H9 (cell line): ENCODE results near the gene MLLT3. TPM values are rescaled to one million over a fixed set of nuclear protein-coding genes. Genes with fewer than 3 reads are reported as not detected.

ENCODE experiments used
- DNase-seq: peaks from one replicate; pipeline ENCODE4 v3.0.0-alpha.2; 2017
- H2AFZ ChIP-seq: one replicate; pipeline ENCODE4 v1.6.1; 2013; ENCODE audit warnings: mild to moderate bottlenecking, low read length, control low read depth, moderate library complexity
- H2AK5ac ChIP-seq: 2 replicates; pipeline ENCODE4 v1.6.1; 2013; ENCODE audit warnings: low read length, control low read depth, mixed read lengths; ENCODE audit not compliant: insufficient read length
- H2BK120ac ChIP-seq: one replicate; pipeline ENCODE4 v1.6.1; 2013; ENCODE audit warnings: low read depth, mild to moderate bottlenecking, low read length, control low read depth, inconsistent platforms; ENCODE audit not compliant: poor library complexity, severe bottlenecking
- H2BK12ac ChIP-seq: 2 replicates; pipeline ENCODE4 v1.6.1; 2013; ENCODE audit warnings: low read length, control low read depth, mixed read lengths, low read depth; ENCODE audit not compliant: insufficient read length
- H2BK15ac ChIP-seq: 2 replicates; pipeline ENCODE4 v1.6.1; 2013; ENCODE audit warnings: low read depth, low read length, control low read depth
- H2BK20ac ChIP-seq: one replicate; pipeline ENCODE4 v1.6.1; 2013; ENCODE audit warnings: low read depth, mild to moderate bottlenecking, low read length, control low read depth, inconsistent platforms; ENCODE audit not compliant: poor library complexity, severe bottlenecking
- H2BK5ac ChIP-seq: 2 replicates; pipeline ENCODE4 v1.6.1; 2013; ENCODE audit warnings: low read length, control low read depth, mixed read lengths; ENCODE audit not compliant: insufficient read length
- H3K14ac ChIP-seq: 2 replicates; pipeline ENCODE4 v1.6.1; 2013; ENCODE audit warnings: low read length, control low read depth; ENCODE audit not compliant: insufficient read depth
- H3K18ac ChIP-seq: 2 replicates; pipeline ENCODE4 v1.6.1; 2013; ENCODE audit warnings: low read depth, mild to moderate bottlenecking, mixed read lengths, low read length, control low read depth; ENCODE audit not compliant: insufficient read length
- H3K23ac ChIP-seq: 2 replicates; pipeline ENCODE4 v1.6.1; 2013; ENCODE audit warnings: low read length, control low read depth, mixed read lengths, low read depth; ENCODE audit not compliant: insufficient read length
- H3K23me2 ChIP-seq: 2 replicates; pipeline ENCODE4 v1.6.1; 2013; ENCODE audit warnings: low read depth, mild to moderate bottlenecking, mixed read lengths, low read length, control low read depth; ENCODE audit not compliant: insufficient read length, poor library complexity, severe bottlenecking
- H3K27ac ChIP-seq: 2 replicates; pipeline ENCODE4 v1.5.1; 2013; ENCODE audit warnings: low read length, control low read depth, mixed read lengths, low read depth; ENCODE audit not compliant: insufficient read length
- H3K27me3 ChIP-seq: 2 replicates; pipeline ENCODE4 v1.6.1; 2013; ENCODE audit warnings: low read length, control low read depth, inconsistent platforms; ENCODE audit not compliant: insufficient read depth
- H3K4ac ChIP-seq: 2 replicates; pipeline ENCODE4 v1.6.1; 2013; ENCODE audit warnings: low read depth, mild to moderate bottlenecking, control low read depth, inconsistent platforms, low read length, moderate library complexity
- H3K4me1 ChIP-seq: 2 replicates; pipeline ENCODE4 v1.6.1; 2013; ENCODE audit warnings: low read length, control low read depth, inconsistent platforms; ENCODE audit not compliant: insufficient read depth
- H3K4me2 ChIP-seq: 2 replicates; pipeline ENCODE4 v1.6.1; 2013; ENCODE audit warnings: low read length, control low read depth, mixed read lengths; ENCODE audit not compliant: insufficient read length, insufficient read depth
- H3K56ac ChIP-seq: 2 replicates; pipeline ENCODE4 v1.6.1; 2013; ENCODE audit warnings: low read depth, mild to moderate bottlenecking, mixed read lengths, low read length, control low read depth; ENCODE audit not compliant: insufficient read length
- H3K79me1 ChIP-seq: 2 replicates; pipeline ENCODE4 v1.6.1; 2013; ENCODE audit warnings: low read depth, mild to moderate bottlenecking, moderate library complexity, low read length, control low read depth, inconsistent platforms; ENCODE audit not compliant: insufficient read depth, poor library complexity, severe bottlenecking
- H3K79me2 ChIP-seq: 2 replicates; pipeline ENCODE4 v1.6.1; 2013; ENCODE audit warnings: low read length, control low read depth, inconsistent platforms; ENCODE audit not compliant: insufficient read depth
- H3K9ac ChIP-seq: 2 replicates; pipeline ENCODE4 v1.6.1; 2013; ENCODE audit warnings: low read length, control low read depth, mixed read lengths; ENCODE audit not compliant: insufficient read length; ENCODE audit errors: extremely low read depth
- H3K9me3 ChIP-seq: one replicate; pipeline ENCODE4 v1.6.1; 2013; ENCODE audit warnings: low read depth, low read length, inconsistent platforms; ENCODE audit not compliant: control insufficient read depth
- H3T11ph ChIP-seq: one replicate; pipeline ENCODE4 v1.6.1; 2013; ENCODE audit warnings: mild to moderate bottlenecking, low read length, control low read depth, inconsistent platforms
- H4K20me1 ChIP-seq: one replicate; pipeline ENCODE4 v1.6.1; 2013; ENCODE audit not compliant: control insufficient read depth, insufficient read length, insufficient read depth
- H4K5ac ChIP-seq: 2 replicates; pipeline ENCODE4 v1.6.1; 2013; ENCODE audit warnings: low read depth, mild to moderate bottlenecking, mixed read lengths, low read length, control low read depth; ENCODE audit not compliant: insufficient read length
- H4K8ac ChIP-seq: replicated peaks from 2 replicates; pipeline ENCODE4 v1.6.1; 2013; ENCODE audit warnings: low read length, control low read depth, mixed read lengths, low read depth; ENCODE audit not compliant: insufficient read length
- H4K91ac ChIP-seq: 2 replicates; pipeline ENCODE4 v1.6.1; 2013; ENCODE audit warnings: low read depth, mild to moderate bottlenecking, moderate library complexity, mixed read lengths, low read length, control low read depth; ENCODE audit not compliant: insufficient read length
- H3K27ac Mint-ChIP-seq, 3 experiments: 2 replicates in 2 of 3; 3 replicates in 1 of 3; pipeline ENCODE4 v1.8.0; 2020 to 2021; ENCODE audit warnings: mixed read lengths in 3 of 3, mild to moderate bottlenecking in 1 of 3, moderate library complexity in 1 of 3
- H3K27me3 Mint-ChIP-seq: 2 replicates; pipeline ENCODE4 v1.8.0; 2021; ENCODE audit warnings: low read depth, mild to moderate bottlenecking, moderate library complexity, mixed read lengths
- H3K36me3 Mint-ChIP-seq, 3 experiments: 2 replicates in 2 of 3; 3 replicates in 1 of 3; pipeline ENCODE4 v1.8.0; 2020 to 2021; ENCODE audit warnings: low read depth in 3 of 3, mixed read lengths in 3 of 3; ENCODE audit not compliant: insufficient read depth in 1 of 3
- H3K4me1 Mint-ChIP-seq, 2 experiments: 2 replicates each; pipeline ENCODE4 v1.8.0; 2020; ENCODE audit warnings: mixed read lengths in 2 of 2
- H3K4me3 Mint-ChIP-seq, 2 experiments: 2 replicates in 1 of 2; 3 replicates in 1 of 2; pipeline ENCODE4 v1.8.0; 2020 to 2021; ENCODE audit warnings: mild to moderate bottlenecking in 2 of 2, mixed read lengths in 2 of 2, moderate library complexity in 1 of 2
- H3K9me3 Mint-ChIP-seq, 2 experiments: 2 replicates in 1 of 2; 3 replicates in 1 of 2; pipeline ENCODE4 v1.8.0; 2020; ENCODE audit warnings: mild to moderate bottlenecking in 2 of 2, mixed read lengths in 2 of 2, moderate library complexity in 1 of 2
- WGBS: extraction: QIAGEN DNeasy Blood & Tissue Kit; methylation state at CpG from one replicate; pipeline ENCODE4 v1.1.7; 2013; ENCODE audit warnings: missing lambda C conversion rate, low lambda C conversion rate, mixed read lengths; ENCODE audit not compliant: insufficient read length; ENCODE audit errors: extremely low coverage; 5-methylcytosine and 5-hydroxymethylcytosine counted together
- total RNA-seq: library from RNA; stranded (reverse); gene quantifications from 2 replicates; pipeline ENCODE4 v1.2.1, GENCODE V29; 2021
- TF ChIP-seq, protein P1 (sequence below): fragments of 200-600 bp; sonication (generic); conservative IDR thresholded peaks from 3 replicates; pipeline ENCODE4 v1.8.0; 2021; ENCODE audit warnings: antibody characterized with exemption, mild to moderate bottlenecking

MLLT3 gene
- total RNA-seq, 1 experiment from 2014 or later: 3.9 TPM

DNA sequence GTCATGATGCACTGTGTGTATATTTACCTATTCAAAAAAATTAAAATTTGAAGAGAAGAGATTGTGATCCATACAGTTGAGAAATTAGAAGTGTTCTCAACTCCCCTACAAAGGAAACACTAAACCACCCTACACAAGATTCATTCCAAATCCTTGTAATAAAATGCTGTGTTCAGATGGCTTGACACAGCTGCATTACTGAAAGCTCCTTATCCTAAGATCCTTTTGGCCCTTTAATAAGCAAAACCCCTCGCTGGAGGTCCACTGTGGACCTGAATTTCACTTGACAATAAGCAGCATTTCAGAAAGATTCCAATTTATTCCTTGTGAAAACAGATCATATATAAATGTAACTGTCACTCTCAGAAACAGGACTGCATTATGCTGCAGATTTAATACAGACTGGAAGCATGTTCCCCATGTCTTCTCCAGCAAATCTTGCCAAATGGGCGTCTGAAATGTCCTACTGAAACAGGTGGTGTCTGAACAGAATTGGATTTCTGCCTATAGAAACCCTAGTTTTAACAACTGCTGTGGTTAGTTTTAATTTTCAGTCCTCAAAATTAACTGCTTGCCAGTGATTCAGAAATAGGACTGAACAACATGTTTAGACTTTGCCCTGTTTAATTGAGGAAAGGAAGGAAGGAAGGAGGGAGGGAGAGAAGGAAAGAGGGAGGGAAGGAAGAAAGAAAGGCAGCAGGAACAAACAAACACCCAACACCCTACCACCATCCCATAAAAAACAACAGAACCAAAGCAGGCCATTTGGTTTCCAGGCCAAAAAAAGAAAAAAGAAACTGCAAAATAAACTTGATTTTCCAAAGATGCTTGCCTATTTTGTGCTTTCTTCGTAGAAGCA lies 179.6 kb downstream of the MLLT3 start:
- Mint-ChIP-seq H3K27me3 (no peaks in the 10 kb centered on the region), H3K4me3 (no peak overlapping the region), H3K27ac (peak overlapping the region in 2 of 3 experiments; percentile 25 to 39; a peak in 2 of 7 replicates), H3K9me3 (no peaks in the 10 kb centered on the region), H3K4me1 (peaks cover 3 to 14% of the 10 kb centered on the region in 2 experiments; a peak in 3 of 4 replicates), H3K36me3 (no peaks in the 10 kb centered on the region)
- TF ChIP-seq, protein P1, sequence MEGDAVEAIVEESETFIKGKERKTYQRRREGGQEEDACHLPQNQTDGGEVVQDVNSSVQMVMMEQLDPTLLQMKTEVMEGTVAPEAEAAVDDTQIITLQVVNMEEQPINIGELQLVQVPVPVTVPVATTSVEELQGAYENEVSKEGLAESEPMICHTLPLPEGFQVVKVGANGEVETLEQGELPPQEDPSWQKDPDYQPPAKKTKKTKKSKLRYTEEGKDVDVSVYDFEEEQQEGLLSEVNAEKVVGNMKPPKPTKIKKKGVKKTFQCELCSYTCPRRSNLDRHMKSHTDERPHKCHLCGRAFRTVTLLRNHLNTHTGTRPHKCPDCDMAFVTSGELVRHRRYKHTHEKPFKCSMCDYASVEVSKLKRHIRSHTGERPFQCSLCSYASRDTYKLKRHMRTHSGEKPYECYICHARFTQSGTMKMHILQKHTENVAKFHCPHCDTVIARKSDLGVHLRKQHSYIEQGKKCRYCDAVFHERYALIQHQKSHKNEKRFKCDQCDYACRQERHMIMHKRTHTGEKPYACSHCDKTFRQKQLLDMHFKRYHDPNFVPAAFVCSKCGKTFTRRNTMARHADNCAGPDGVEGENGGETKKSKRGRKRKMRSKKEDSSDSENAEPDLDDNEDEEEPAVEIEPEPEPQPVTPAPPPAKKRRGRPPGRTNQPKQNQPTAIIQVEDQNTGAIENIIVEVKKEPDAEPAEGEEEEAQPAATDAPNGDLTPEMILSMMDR: no peak
- H3K14ac ChIP-seq: no peak overlapping the region
- H3K4me1 ChIP-seq: no peaks in the 10 kb centered on the region
- DNase-seq: no peak
- H3K23ac ChIP-seq: no peak overlapping the region
- WGBS: no CpG with 5 or more reads among the region's 3 CpGs
- H3K56ac ChIP-seq: no peak overlapping the region
- H3T11ph ChIP-seq: no peak overlapping the region
- H2BK12ac ChIP-seq: no peak overlapping the region
- H3K27ac ChIP-seq: no peak overlapping the region
- no peaks in the 10 kb centered on the region for H3K9me3 ChIP-seq
- H2BK5ac ChIP-seq: no peak overlapping the region
- H2AFZ ChIP-seq: no peak overlapping the region
- H3K27me3 ChIP-seq: no peaks in the 10 kb centered on the region
- no peak overlapping the region for H4K8ac ChIP-seq
- H3K4me2 ChIP-seq: no peak overlapping the region
- H2AK5ac ChIP-seq: no peak overlapping the region
- no peak overlapping the region for H4K5ac ChIP-seq
- H3K4ac ChIP-seq: no peak overlapping the region
- H2BK20ac ChIP-seq: no peak overlapping the region
- H4K20me1 ChIP-seq: no peaks in the 10 kb centered on the region
- H3K18ac ChIP-seq: no peak overlapping the region
- no peaks in the 10 kb centered on the region for H3K79me1 ChIP-seq
- no peak overlapping the region for H3K9ac ChIP-seq
- no peak overlapping the region for H4K91ac ChIP-seq
- no peaks in the 10 kb centered on the region for H3K79me2 ChIP-seq
- no peaks in the 10 kb centered on the region for H3K23me2 ChIP-seq
- H2BK15ac ChIP-seq: no peak overlapping the region
- H2BK120ac ChIP-seq: no peak overlapping the region
